ENCODE measurements around the gene RNF212B.

Gene RNF212B

GRCh38 chr14:23281247-23281646 lies 43.5 kb downstream of the RNF212B start:
- Histone ChIP-seq H3K27me3 (ENCODE audit: insufficient read depth, low read depth) (no peaks in the 10 kb centered on the region), H3K4me2 (no peak overlapping the region), H4K20me1 (ENCODE audit: insufficient read depth) (no peaks in the 10 kb centered on the region), H2AFZ (ENCODE audit: low read depth) (no peak overlapping the region), H3K4me1 (ENCODE audit: low read depth, poor library complexity, severe bottlenecking) (peaks cover 11% of the 10 kb centered on the region), H3K79me2 (ENCODE audit: insufficient read depth, low read depth) (0 out of 2 replicates have a peak, but pooled peaks cover 4% of the 10 kb centered on the region), H3K4me3 (IDR thresholded peaks at IDR 0.05; ENCODE audit: insufficient read depth, low read depth, low read length) (no peak overlapping the region), H3K36me3 (ENCODE audit: insufficient read depth) (no peaks in the 10 kb centered on the region), H3K9ac (no peak overlapping the region), H3K27ac (no peak overlapping the region)
- TF ChIP-seq CTCF (conservative IDR thresholded peaks at IDR 0.05; ENCODE audit: low read depth, low read length) = no peak

- Histone ChIP-seq H3K27me3 (ENCODE audit: insufficient read depth, low read depth) (no peaks in the 10 kb centered on the region), H3K4me1 (ENCODE audit: low read depth, poor library complexity, severe bottlenecking) (peaks cover 11% of the 10 kb centered on the region), H3K9ac (peak overlapping the region; percentile 69; the same call in 1 of the 2 replicates), H3K36me3 (ENCODE audit: insufficient read depth) (no peaks in the 10 kb centered on the region), H2AFZ (ENCODE audit: low read depth) (peak overlapping the region; percentile 67; the same call in 1 of the 2 replicates), H3K4me2 (peak overlapping the region; percentile 68), H3K4me3 (IDR thresholded peaks at IDR 0.05; ENCODE audit: insufficient read depth, low read depth, low read length) (no peak overlapping the region), H3K79me2 (ENCODE audit: insufficient read depth, low read depth) (0 out of 2 replicates have a peak, but pooled peaks cover 4% of the 10 kb centered on the region), H4K20me1 (ENCODE audit: insufficient read depth) (no peaks in the 10 kb centered on the region), H3K27ac (peak overlapping the region; percentile 61; the same call in 1 of the 2 replicates)
- TF ChIP-seq CTCF (conservative IDR thresholded peaks at IDR 0.05; ENCODE audit: low read depth, low read length) = no peak
These were observed 47.2 kb downstream of the RNF212B start for GRCh38 chr14:23284654-23285529.

GRCh38 chr14:23285530-23286019 lies 47.8 kb downstream of the RNF212B start:
- no peak for TF ChIP-seq CTCF (conservative IDR thresholded peaks at IDR 0.05; ENCODE audit: low read depth, low read length)
- Histone ChIP-seq H3K4me1 (ENCODE audit: low read depth, poor library complexity, severe bottlenecking) (peaks cover 11% of the 10 kb centered on the region), H2AFZ (ENCODE audit: low read depth) (peak overlapping the region; percentile 67), H3K27me3 (ENCODE audit: insufficient read depth, low read depth) (no peaks in the 10 kb centered on the region), H3K4me3 (IDR thresholded peaks at IDR 0.05; ENCODE audit: insufficient read depth, low read depth, low read length) (no peak overlapping the region), H3K9ac (peak overlapping the region; percentile 69; the same call in 1 of the 2 replicates), H4K20me1 (ENCODE audit: insufficient read depth) (no peaks in the 10 kb centered on the region), H3K27ac (peak overlapping the region; percentile 61), H3K4me2 (peak overlapping the region; percentile 68; the same call in 1 of the 2 replicates), H3K36me3 (ENCODE audit: insufficient read depth) (no peaks in the 10 kb centered on the region), H3K79me2 (ENCODE audit: insufficient read depth, low read depth) (0 out of 2 replicates have a peak, but pooled peaks cover 4% of the 10 kb centered on the region)

- Histone ChIP-seq H3K27ac (peak within 1 kb of the TSS; percentile 61), H3K79me2 (ENCODE audit: insufficient read depth, low read depth) (0 out of 2 replicates have a peak, but pooled peaks cover 4% of the 10 kb centered on the region), H2AFZ (ENCODE audit: low read depth) (peak within 1 kb of the TSS; percentile 93), H3K4me2 (peak within 1 kb of the TSS; percentile 84), H3K4me3 (IDR thresholded peaks at IDR 0.05; ENCODE audit: insufficient read depth, low read depth, low read length) (no peak within 1 kb of the TSS), H3K27me3 (ENCODE audit: insufficient read depth, low read depth) (no peaks in the 10 kb centered on the region), H3K4me1 (ENCODE audit: low read depth, poor library complexity, severe bottlenecking) (peaks cover 11% of the 10 kb centered on the region), H3K9ac (peak within 1 kb of the TSS; percentile 69; the same call in 1 of the 2 replicates), H4K20me1 (ENCODE audit: insufficient read depth) (no peaks in the 10 kb centered on the region), H3K36me3 (ENCODE audit: insufficient read depth) (no peaks in the 10 kb centered on the region)
- TF ChIP-seq CTCF (conservative IDR thresholded peaks at IDR 0.05; ENCODE audit: low read depth, low read length) = no peak
These were observed 48.5 kb downstream of the RNF212B start, which contains the start of gene HOMEZ for GRCh38 chr14:23286020-23286901. HOMEZ (minus strand) TSS chr14:23286132; CDS start chr14:23285952, 180 bp downstream.
